Measurements from ENCODE around the gene LPGAT1.

DNA sequence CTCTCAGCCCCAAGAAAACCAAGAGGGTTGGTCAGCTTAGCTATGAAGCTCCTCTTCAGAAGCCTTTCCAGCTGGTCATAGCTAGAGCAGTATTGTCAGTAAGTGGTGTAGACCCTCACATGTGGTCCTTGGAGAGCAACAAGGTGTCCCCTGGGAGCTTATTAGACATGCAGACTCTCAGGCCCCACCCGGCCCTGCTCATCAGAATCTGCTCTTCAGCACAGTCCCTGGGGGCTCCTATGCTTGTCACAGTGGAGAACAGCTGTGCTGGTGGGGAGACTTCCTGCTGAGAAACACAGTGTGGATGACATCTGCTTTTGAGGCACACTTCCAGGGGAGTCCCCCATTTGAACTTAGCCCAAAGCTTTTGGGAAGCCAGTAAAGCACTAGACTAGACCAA, 133.2 kb downstream of the LPGAT1 start:
- TF ChIP-seq, protein P1, sequence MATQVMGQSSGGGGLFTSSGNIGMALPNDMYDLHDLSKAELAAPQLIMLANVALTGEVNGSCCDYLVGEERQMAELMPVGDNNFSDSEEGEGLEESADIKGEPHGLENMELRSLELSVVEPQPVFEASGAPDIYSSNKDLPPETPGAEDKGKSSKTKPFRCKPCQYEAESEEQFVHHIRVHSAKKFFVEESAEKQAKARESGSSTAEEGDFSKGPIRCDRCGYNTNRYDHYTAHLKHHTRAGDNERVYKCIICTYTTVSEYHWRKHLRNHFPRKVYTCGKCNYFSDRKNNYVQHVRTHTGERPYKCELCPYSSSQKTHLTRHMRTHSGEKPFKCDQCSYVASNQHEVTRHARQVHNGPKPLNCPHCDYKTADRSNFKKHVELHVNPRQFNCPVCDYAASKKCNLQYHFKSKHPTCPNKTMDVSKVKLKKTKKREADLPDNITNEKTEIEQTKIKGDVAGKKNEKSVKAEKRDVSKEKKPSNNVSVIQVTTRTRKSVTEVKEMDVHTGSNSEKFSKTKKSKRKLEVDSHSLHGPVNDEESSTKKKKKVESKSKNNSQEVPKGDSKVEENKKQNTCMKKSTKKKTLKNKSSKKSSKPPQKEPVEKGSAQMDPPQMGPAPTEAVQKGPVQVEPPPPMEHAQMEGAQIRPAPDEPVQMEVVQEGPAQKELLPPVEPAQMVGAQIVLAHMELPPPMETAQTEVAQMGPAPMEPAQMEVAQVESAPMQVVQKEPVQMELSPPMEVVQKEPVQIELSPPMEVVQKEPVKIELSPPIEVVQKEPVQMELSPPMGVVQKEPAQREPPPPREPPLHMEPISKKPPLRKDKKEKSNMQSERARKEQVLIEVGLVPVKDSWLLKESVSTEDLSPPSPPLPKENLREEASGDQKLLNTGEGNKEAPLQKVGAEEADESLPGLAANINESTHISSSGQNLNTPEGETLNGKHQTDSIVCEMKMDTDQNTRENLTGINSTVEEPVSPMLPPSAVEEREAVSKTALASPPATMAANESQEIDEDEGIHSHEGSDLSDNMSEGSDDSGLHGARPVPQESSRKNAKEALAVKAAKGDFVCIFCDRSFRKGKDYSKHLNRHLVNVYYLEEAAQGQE (IDR thresholded peaks at IDR 0.05; ENCODE audit: borderline replicate concordance in 1 of 2, low read depth in 1 of 2, low read length in 2 of 2), result no peak
- TF ChIP-seq CHD2 (IDR thresholded peaks at IDR 0.05; ENCODE audit: low read depth, low read length) (no peak), XRCC5 (optimal IDR thresholded peaks at IDR 0.05; ENCODE audit: low read length) (no peak), MED1 (CRISPR knock-in tag; IDR thresholded peaks at IDR 0.05) (no peak)
- TF ChIP-seq, protein P2, sequence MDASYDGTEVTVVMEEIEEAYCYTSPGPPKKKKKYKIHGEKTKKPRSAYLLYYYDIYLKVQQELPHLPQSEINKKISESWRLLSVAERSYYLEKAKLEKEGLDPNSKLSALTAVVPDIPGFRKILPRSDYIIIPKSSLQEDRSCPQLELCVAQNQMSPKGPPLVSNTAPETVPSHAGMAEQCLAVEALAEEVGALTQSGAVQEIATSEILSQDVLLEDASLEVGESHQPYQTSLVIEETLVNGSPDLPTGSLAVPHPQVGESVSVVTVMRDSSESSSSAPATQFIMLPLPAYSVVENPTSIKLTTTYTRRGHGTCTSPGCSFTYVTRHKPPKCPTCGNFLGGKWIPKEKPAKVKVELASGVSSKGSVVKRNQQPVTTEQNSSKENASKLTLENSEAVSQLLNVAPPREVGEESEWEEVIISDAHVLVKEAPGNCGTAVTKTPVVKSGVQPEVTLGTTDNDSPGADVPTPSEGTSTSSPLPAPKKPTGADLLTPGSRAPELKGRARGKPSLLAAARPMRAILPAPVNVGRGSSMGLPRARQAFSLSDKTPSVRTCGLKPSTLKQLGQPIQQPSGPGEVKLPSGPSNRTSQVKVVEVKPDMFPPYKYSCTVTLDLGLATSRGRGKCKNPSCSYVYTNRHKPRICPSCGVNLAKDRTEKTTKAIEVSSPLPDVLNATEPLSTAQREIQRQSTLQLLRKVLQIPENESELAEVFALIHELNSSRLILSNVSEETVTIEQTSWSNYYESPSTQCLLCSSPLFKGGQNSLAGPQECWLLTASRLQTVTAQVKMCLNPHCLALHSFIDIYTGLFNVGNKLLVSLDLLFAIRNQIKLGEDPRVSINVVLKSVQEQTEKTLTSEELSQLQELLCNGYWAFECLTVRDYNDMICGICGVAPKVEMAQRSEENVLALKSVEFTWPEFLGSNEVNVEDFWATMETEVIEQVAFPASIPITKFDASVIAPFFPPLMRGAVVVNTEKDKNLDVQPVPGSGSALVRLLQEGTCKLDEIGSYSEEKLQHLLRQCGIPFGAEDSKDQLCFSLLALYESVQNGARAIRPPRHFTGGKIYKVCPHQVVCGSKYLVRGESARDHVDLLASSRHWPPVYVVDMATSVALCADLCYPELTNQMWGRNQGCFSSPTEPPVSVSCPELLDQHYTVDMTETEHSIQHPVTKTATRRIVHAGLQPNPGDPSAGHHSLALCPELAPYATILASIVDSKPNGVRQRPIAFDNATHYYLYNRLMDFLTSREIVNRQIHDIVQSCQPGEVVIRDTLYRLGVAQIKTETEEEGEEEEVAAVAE (CRISPR knock-in tag; IDR thresholded peaks at IDR 0.05; ENCODE audit: borderline replicate concordance), result no peak

Data from HepG2 (cell line).